ENCODE data around the gene CA11.

- TF ChIP-seq, protein P1, sequence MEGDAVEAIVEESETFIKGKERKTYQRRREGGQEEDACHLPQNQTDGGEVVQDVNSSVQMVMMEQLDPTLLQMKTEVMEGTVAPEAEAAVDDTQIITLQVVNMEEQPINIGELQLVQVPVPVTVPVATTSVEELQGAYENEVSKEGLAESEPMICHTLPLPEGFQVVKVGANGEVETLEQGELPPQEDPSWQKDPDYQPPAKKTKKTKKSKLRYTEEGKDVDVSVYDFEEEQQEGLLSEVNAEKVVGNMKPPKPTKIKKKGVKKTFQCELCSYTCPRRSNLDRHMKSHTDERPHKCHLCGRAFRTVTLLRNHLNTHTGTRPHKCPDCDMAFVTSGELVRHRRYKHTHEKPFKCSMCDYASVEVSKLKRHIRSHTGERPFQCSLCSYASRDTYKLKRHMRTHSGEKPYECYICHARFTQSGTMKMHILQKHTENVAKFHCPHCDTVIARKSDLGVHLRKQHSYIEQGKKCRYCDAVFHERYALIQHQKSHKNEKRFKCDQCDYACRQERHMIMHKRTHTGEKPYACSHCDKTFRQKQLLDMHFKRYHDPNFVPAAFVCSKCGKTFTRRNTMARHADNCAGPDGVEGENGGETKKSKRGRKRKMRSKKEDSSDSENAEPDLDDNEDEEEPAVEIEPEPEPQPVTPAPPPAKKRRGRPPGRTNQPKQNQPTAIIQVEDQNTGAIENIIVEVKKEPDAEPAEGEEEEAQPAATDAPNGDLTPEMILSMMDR (IDR thresholded peaks at IDR 0.05): no peak
- TF ChIP-seq POLR2A (IDR thresholded peaks at IDR 0.05): no peak
These were observed 24.1 kb upstream of the CA11 start for GRCh38 chr19:48669903-48670668.

All from lower leg skin (tissue), 3 donors.